Keratinocyte (primary cell): Measurements from ENCODE around the gene GABARAPL1. TPM values are rescaled to one million over a fixed set of nuclear protein-coding genes. Genes with fewer than 3 reads are reported as not detected.

ENCODE experiments used
- DNase-seq: peaks from one replicate; pipeline ENCODE4 v3.0.0-alpha.2; 2011; ENCODE audit warnings: low read depth, missing footprints, low spot score
- FAIRE-seq: peaks from 2 replicates; lab custom pipeline; 2011; peaks lifted over from hg19 to GRCh38; lab: Jason Lieb, UNC
- H2AFZ ChIP-seq: 2 replicates; pipeline ENCODE4 v1.6.0; 2012; ENCODE audit warnings: low read length, control low read depth, inconsistent platforms; ENCODE audit not compliant: control insufficient read depth
- H3K27ac ChIP-seq: 2 replicates; pipeline ENCODE4 v1.5.1; 2011; ENCODE audit warnings: low read length; ENCODE audit not compliant: control insufficient read depth, insufficient read depth
- H3K27me3 ChIP-seq: 3 replicates; pipeline ENCODE4 v1.6.0; 2011; ENCODE audit warnings: low read length; ENCODE audit not compliant: control insufficient read depth, insufficient read depth; ENCODE audit errors: extremely low read depth
- H3K36me3 ChIP-seq, 2 experiments: 2 replicates in 1 of 2; 3 replicates in 1 of 2; pipeline ENCODE4 v1.5.1; 2011; ENCODE audit warnings: low read length in 2 of 2, mild to moderate bottlenecking in 1 of 2; ENCODE audit not compliant: control insufficient read depth in 2 of 2, insufficient read depth in 2 of 2; ENCODE audit errors: extremely low read depth in 1 of 2
- H3K4me1 ChIP-seq: 3 replicates; pipeline ENCODE4 v1.5.1; 2011; ENCODE audit warnings: low read length; ENCODE audit not compliant: control insufficient read depth, insufficient read depth; ENCODE audit errors: extremely low read depth
- H3K4me2 ChIP-seq: 3 replicates; pipeline ENCODE4 v1.6.0; 2011; ENCODE audit warnings: low read depth, low read length; ENCODE audit not compliant: control insufficient read depth, insufficient read depth; ENCODE audit errors: extremely low read depth
- H3K4me3 ChIP-seq, 3 experiments: fragments of 200-600 bp in 1 of 3; sonication (generic) in 1 of 3; 2 replicates in 2 of 3; 3 replicates in 1 of 3; pipeline ENCODE4 v1.5.1; 2011 to 2016; ENCODE audit warnings: low read length in 3 of 3, mild to moderate bottlenecking in 3 of 3, control low read depth in 2 of 3, inconsistent platforms in 1 of 3, low read depth in 1 of 3, mixed read lengths in 1 of 3, mixed run types in 1 of 3, moderate library complexity in 1 of 3; ENCODE audit not compliant: control insufficient read depth in 2 of 3, insufficient read depth in 2 of 3; ENCODE audit errors: extremely low read depth in 1 of 3
- H3K79me2 ChIP-seq: 2 replicates; pipeline ENCODE4 v1.6.0; 2012; ENCODE audit warnings: low read length; ENCODE audit not compliant: control insufficient read depth, insufficient read depth
- H3K9ac ChIP-seq: 3 replicates; pipeline ENCODE4 v1.6.0; 2011; ENCODE audit warnings: low read length; ENCODE audit not compliant: control insufficient read depth, insufficient read depth; ENCODE audit errors: extremely low read depth
- H3K9me1 ChIP-seq: 3 replicates; pipeline ENCODE4 v1.6.0; 2011; ENCODE audit warnings: low read length; ENCODE audit not compliant: control insufficient read depth, insufficient read depth; ENCODE audit errors: extremely low read depth
- H3K9me3 ChIP-seq: 2 replicates; pipeline ENCODE4 v1.5.1; 2012; ENCODE audit warnings: low read depth, low read length; ENCODE audit not compliant: control insufficient read depth
- H4K20me1 ChIP-seq: 3 replicates; pipeline ENCODE4 v1.6.0; 2011; ENCODE audit warnings: low read length; ENCODE audit not compliant: control insufficient read depth, insufficient read depth; ENCODE audit errors: extremely low read depth
- CTCF ChIP-seq, 3 experiments: IDR thresholded peaks in 1 of 3; conservative IDR thresholded peaks in 1 of 3; optimal IDR thresholded peaks in 1 of 3; 2 replicates in 2 of 3; 3 replicates in 1 of 3; pipeline versions ENCODE3 to v1.5.1; 2011; ENCODE audit warnings: low read length in 3 of 3, mild to moderate bottlenecking in 3 of 3, moderate library complexity in 2 of 3, control low read depth in 1 of 3, inconsistent platforms in 1 of 3; ENCODE audit not compliant: insufficient read depth in 2 of 3; ENCODE audit errors: extremely low read depth in 1 of 3
- EZH2 ChIP-seq: IDR thresholded peaks from one replicate; pipeline ENCODE4 v1.6.1; 2012; ENCODE audit warnings: inconsistent platforms, mild to moderate bottlenecking, low read length, moderate library complexity
- dilution Hi-C: fragments of 300-500 bp; cut with MboI; formaldehyde crosslinking; loops from one replicate; pipeline ENCODE4 v1.7.0; 2020; ENCODE audit warnings: low sequenced_read_pairs; ENCODE audit not compliant: extremely low pct_ligation_motif_present
- polyA plus RNA-seq, 5 experiments: library from polyadenylated mRNA; depleted of rRNA in 3 of 5; stranded (reverse) in 3 of 5; stranded (forward) in 1 of 5; unstranded in 1 of 5; fragments of >200 nt; gene quantifications; 1 replicate in 1 of 5; 2 replicates in 3 of 5; 3 replicates in 1 of 5; pipeline versions ENCODE4 v1.2.1 to v1.2.3, GENCODE V29; 2011 to 2012; ENCODE audit warnings: missing spikeins in 2 of 5, low read depth in 1 of 5, low replicate concordance in 1 of 5

Gene GABARAPL1
- polyA plus RNA-seq, 1 donor (not counting 4 experiments of a cell fraction or from before 2014, with no cell fraction given): 24.3 TPM

- peaks cover 22% of the 10 kb centered on the region for H3K4me1 ChIP-seq
- no peak for DNase-seq
- H3K9ac ChIP-seq: no peak overlapping the region
- H3K27ac ChIP-seq: no peak overlapping the region
- H2AFZ ChIP-seq: no peak overlapping the region
- H3K79me2 ChIP-seq: no peaks in the 10 kb centered on the region
- H3K27me3 ChIP-seq: no peaks in the 10 kb centered on the region
- H4K20me1 ChIP-seq: peaks cover 2% of the 10 kb centered on the region
- no peaks in the 10 kb centered on the region for H3K9me1 ChIP-seq
- H3K36me3 ChIP-seq: no peaks in the 10 kb centered on the region
- no peak overlapping the region for H3K4me3 ChIP-seq
- H3K9me3 ChIP-seq: no peaks in the 10 kb centered on the region
- no peak for FAIRE-seq
- dilution Hi-C loops: no loop called here
- no peak for TF ChIP-seq CTCF (optimal IDR thresholded peaks at IDR 0.05 in 1 of 3, IDR thresholded peaks at IDR 0.05 in 1 of 3, conservative IDR thresholded peaks at IDR 0.05 in 1 of 3; ENCODE audit: extremely low read depth in 1 of 3, insufficient read depth in 2 of 3, low read length in 3 of 3)
- no peak for TF ChIP-seq EZH2
- no peak overlapping the region for H3K4me2 ChIP-seq
Observed at GRCh38 chr12:10210225-10210624, 2.5 kb upstream of the GABARAPL1 start.

- H3K79me2 ChIP-seq: no peaks in the 10 kb centered on the region
- H3K27ac ChIP-seq: no peak overlapping the region
- peaks cover 17% of the 10 kb centered on the region for H3K4me1 ChIP-seq
- FAIRE-seq: no peak
- no peaks in the 10 kb centered on the region for H3K9me3 ChIP-seq
- H3K36me3 ChIP-seq: no peaks in the 10 kb centered on the region
- H3K9me1 ChIP-seq: no peaks in the 10 kb centered on the region
- DNase-seq: no peak
- H3K27me3 ChIP-seq: no peaks in the 10 kb centered on the region
- no peak overlapping the region for H3K9ac ChIP-seq
- H4K20me1 ChIP-seq: peaks cover 2% of the 10 kb centered on the region
- no peak overlapping the region for H3K4me2 ChIP-seq
- H3K4me3 ChIP-seq: no peak overlapping the region
- H2AFZ ChIP-seq: no peak overlapping the region
- dilution Hi-C loops: no loop called here
- TF ChIP-seq CTCF (optimal IDR thresholded peaks at IDR 0.05 in 1 of 3, IDR thresholded peaks at IDR 0.05 in 1 of 3, conservative IDR thresholded peaks at IDR 0.05 in 1 of 3; ENCODE audit: extremely low read depth in 1 of 3, insufficient read depth in 2 of 3, low read length in 3 of 3): no peak
- TF ChIP-seq EZH2: no peak
Observed at GRCh38 chr12:10211101-10211939, 1.4 kb upstream of the GABARAPL1 start.
